Mammary epithelial cell (primary cell): ENCODE measurements around the gene CEACAM16.

Experiments
- EZH2 ChIP-seq: IDR thresholded peaks from 2 replicates; pipeline ENCODE4 v1.6.1; 2012; ENCODE audit warnings: low read length, inconsistent platforms, borderline replicate concordance
- TF ChIP-seq, protein P1 (sequence below), 2 donors: IDR thresholded peaks in 1 of 2; conservative IDR thresholded peaks in 1 of 2; 2 replicates each; pipeline ENCODE4 v1.5.1; 2011 to 2012; ENCODE audit warnings: inconsistent platforms in 2 of 2, low read length in 2 of 2, mild to moderate bottlenecking in 2 of 2, control low read depth in 1 of 2, low read depth in 1 of 2; ENCODE audit not compliant: insufficient read depth in 1 of 2; ENCODE audit errors: extremely low read depth in 1 of 2

DNA sequence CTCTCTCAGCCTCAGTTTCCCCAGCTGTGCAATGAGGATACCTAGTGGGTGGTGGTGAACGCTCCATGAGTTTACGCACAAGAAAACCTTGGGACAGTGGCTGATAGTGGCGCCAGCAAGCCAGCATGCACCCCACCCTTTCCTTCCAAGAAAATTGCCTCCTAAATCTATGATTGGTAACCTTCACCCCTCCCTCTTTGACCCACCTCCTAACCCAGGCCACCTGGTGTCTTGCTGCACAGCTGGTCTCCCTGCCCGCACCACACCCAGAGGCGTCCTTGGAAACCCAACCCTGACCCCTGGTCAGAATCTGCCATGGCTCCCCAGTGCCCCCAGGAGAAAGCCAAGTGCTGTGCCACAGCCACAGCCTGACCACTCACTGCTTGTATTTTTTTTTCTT is 26.7 kb downstream of the CEACAM16 start:
- TF ChIP-seq, protein P1, sequence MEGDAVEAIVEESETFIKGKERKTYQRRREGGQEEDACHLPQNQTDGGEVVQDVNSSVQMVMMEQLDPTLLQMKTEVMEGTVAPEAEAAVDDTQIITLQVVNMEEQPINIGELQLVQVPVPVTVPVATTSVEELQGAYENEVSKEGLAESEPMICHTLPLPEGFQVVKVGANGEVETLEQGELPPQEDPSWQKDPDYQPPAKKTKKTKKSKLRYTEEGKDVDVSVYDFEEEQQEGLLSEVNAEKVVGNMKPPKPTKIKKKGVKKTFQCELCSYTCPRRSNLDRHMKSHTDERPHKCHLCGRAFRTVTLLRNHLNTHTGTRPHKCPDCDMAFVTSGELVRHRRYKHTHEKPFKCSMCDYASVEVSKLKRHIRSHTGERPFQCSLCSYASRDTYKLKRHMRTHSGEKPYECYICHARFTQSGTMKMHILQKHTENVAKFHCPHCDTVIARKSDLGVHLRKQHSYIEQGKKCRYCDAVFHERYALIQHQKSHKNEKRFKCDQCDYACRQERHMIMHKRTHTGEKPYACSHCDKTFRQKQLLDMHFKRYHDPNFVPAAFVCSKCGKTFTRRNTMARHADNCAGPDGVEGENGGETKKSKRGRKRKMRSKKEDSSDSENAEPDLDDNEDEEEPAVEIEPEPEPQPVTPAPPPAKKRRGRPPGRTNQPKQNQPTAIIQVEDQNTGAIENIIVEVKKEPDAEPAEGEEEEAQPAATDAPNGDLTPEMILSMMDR (conservative IDR thresholded peaks at IDR 0.05 in 1 of 2, IDR thresholded peaks at IDR 0.05 in 1 of 2; ENCODE audit: extremely low read depth in 1 of 2, insufficient read depth in 1 of 2, low read depth in 1 of 2, low read length in 2 of 2), result no peak
- TF ChIP-seq EZH2, result no peak
